Lower leg skin (tissue), 3 donors: Measurements from ENCODE around the gene SBF1.

Experiments
- CTCF ChIP-seq, 3 donors: fragments of 450-650 bp; IDR thresholded peaks; one replicate each; pipeline ENCODE4 v1.5.1; 2016; ENCODE audit warnings: antibody characterized with exemption in 3 of 3, mild to moderate bottlenecking in 3 of 3, moderate library complexity in 2 of 3
- POLR2A ChIP-seq, 2 donors: fragments of 450-650 bp; IDR thresholded peaks; one replicate each; pipeline ENCODE4 v1.6.1; 2016 to 2017; ENCODE audit warnings: antibody characterized with exemption in 2 of 2, mild to moderate bottlenecking in 1 of 2, moderate library complexity in 1 of 2

DNA sequence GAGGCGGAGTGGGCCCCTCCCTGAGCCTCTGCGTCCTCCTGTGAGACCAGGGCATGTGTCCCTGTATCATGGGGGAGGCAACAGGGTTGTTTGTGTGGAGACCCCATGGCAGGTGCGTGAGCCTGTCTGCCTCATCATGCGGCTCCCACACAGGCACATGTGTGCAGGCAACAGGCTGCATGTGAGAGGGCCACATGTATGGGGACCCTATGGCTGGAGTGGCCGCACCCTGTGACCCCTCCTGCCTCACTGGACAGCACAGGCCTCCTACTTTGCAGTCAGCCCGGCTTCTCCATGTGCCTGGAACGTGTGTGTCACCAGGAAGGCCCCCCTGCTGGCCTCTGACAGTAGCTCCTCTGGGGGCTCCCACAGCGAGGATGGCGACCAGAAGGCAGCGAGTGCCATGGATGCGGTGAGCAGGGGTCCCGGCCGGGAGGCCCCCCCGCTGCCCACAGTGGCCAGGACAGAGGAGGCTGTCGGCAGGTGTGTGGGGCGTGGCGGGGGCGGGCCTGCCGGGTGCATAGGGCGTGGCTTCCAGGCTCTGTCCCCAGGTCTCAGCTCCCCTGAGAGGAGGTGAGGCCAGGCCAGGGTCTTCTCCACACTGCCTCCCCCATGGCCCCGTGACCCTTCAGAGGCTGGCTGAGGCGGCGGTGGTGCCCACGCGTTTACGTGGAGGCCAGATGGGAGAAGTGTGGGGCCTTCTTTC lies 34.1 kb downstream of the SBF1 start:
- TF ChIP-seq CTCF (IDR thresholded peaks at IDR 0.05) (no peak), POLR2A (IDR thresholded peaks at IDR 0.05) (no peak)
